ENCODE data around the gene COPE. TPM values are rescaled to one million over a fixed set of nuclear protein-coding genes. Genes with fewer than 3 reads are reported as not detected.
"Not testable (repeated sequence)": the region's sequence is repeated elsewhere in the genome, so short reads cannot be mapped to it uniquely, and the experiment has no call there.

Gene COPE
- total RNA-seq, 1 experiment from 2014 or later: 207 TPM

- intact Hi-C loops (cut with micrococcal nuclease; ENCODE audit: unreplicated experiment): no loop called here
- POLR2A ChIA-PET: no interaction called here
- Mint-ChIP-seq H3K4me3 (ENCODE audit: unreplicated experiment) (peak overlapping the region; percentile 73), H3K27me3 (ENCODE audit: insufficient read depth, unreplicated experiment) (no peaks in the 10 kb centered on the region), H3K27ac (ENCODE audit: unreplicated experiment) (no peak overlapping the region), H3K4me1 (ENCODE audit: low read depth, unreplicated experiment) (no peaks in the 10 kb centered on the region), H3K36me3 (ENCODE audit: insufficient read depth, unreplicated experiment) (peaks cover 88% of the 10 kb centered on the region), H3K9me3 (ENCODE audit: unreplicated experiment) (no peaks in the 10 kb centered on the region)
- no peaks in the 10 kb centered on the region for H3K27me3 ChIP-seq (replicated peaks; ENCODE audit: control insufficient read depth, insufficient read depth, low read length)
- H3K36me3 ChIP-seq (ENCODE audit: control insufficient read depth, insufficient read depth, low read length): peaks cover 3% of the 10 kb centered on the region
- no peaks in the 10 kb centered on the region for H3K9me3 ChIP-seq
- DNase-seq: no peak
- no peak overlapping the region for H3K4me3 ChIP-seq (ENCODE audit: low read depth, low read length)
- CTCF ChIA-PET: no interaction called here
- TF ChIP-seq CTCF (IDR thresholded peaks at IDR 0.05; ENCODE audit: insufficient read depth in 1 of 2, low read depth in 1 of 2, low read length in 1 of 2, severe bottlenecking in 1 of 2, unreplicated experiment in 1 of 2): no peak
- no TSS peak for BruUV-seq (replicated peaks)
- peaks cover 5% of the 10 kb centered on the region for H3K4me1 ChIP-seq
These were observed 2.4 kb upstream of the COPE start for GRCh38 chr19:18921593-18921992.

GRCh38 chr19:18920400-18920799, 1.2 kb upstream of the COPE start:
- Mint-ChIP-seq H3K4me1 (ENCODE audit: low read depth, unreplicated experiment) (no peaks in the 10 kb centered on the region), H3K4me3 (ENCODE audit: unreplicated experiment) (peak overlapping the region; percentile 73), H3K9me3 (ENCODE audit: unreplicated experiment) (no peaks in the 10 kb centered on the region), H3K36me3 (ENCODE audit: insufficient read depth, unreplicated experiment) (peaks cover 88% of the 10 kb centered on the region), H3K27me3 (ENCODE audit: insufficient read depth, unreplicated experiment) (no peaks in the 10 kb centered on the region), H3K27ac (ENCODE audit: unreplicated experiment) (peak overlapping the region; percentile 92)
- Histone ChIP-seq H3K9me3 (no peaks in the 10 kb centered on the region), H3K4me3 (ENCODE audit: low read depth, low read length) (peak overlapping the region; percentile 65), H3K27me3 (replicated peaks; ENCODE audit: control insufficient read depth, insufficient read depth, low read length) (no peaks in the 10 kb centered on the region), H3K4me1 (peaks cover 5% of the 10 kb centered on the region), H3K36me3 (ENCODE audit: control insufficient read depth, insufficient read depth, low read length) (peaks cover 3% of the 10 kb centered on the region)
- no peak for DNase-seq
- intact Hi-C loops (cut with micrococcal nuclease; ENCODE audit: unreplicated experiment): no loop called here
- BruUV-seq (replicated peaks): no TSS peak
- no peak for TF ChIP-seq CTCF (IDR thresholded peaks at IDR 0.05; ENCODE audit: insufficient read depth in 1 of 2, low read depth in 1 of 2, low read length in 1 of 2, severe bottlenecking in 1 of 2, unreplicated experiment in 1 of 2)
- ChIA-PET POLR2A (no interaction called here), CTCF (no interaction called here)

DNA sequence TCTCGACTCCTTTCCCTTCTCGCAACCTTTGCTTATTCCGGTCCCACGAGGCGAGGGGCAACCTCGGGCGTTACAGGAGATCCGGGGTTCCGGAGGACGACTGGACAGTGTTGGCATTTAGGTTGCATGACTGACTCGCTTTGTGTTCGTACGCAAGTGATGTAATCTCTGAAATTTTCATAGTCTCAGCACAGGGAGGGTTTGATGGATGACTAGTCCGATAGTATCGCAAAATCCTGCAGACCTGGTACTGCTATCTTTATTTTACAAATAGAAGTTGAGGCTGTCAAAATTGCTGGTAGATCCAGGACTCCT, 670 bp upstream of the COPE start:
- Histone ChIP-seq H3K27me3 (replicated peaks; ENCODE audit: control insufficient read depth, insufficient read depth, low read length) (no peaks in the 10 kb centered on the region), H3K4me1 (peaks cover 5% of the 10 kb centered on the region), H3K36me3 (ENCODE audit: control insufficient read depth, insufficient read depth, low read length) (peaks cover 3% of the 10 kb centered on the region), H3K9me3 (no peaks in the 10 kb centered on the region), H3K4me3 (ENCODE audit: low read depth, low read length) (peak overlapping the region; percentile 65)
- H3K4me1 Mint-ChIP-seq (ENCODE audit: low read depth, unreplicated experiment): no peaks in the 10 kb centered on the region
- CTCF ChIA-PET: interaction anchor here (1.0 to 1.4 kb wide), 3 partner anchors 67 to 400 kb away, joined by 3 to 10 read pairs (median 3); no protein-coding TSS in a partner anchor
- peak overlapping the region; percentile 73 for H3K4me3 Mint-ChIP-seq (ENCODE audit: unreplicated experiment)
- DNase-seq: no peak
- POLR2A ChIA-PET: interaction anchor here (0.6 to 1.6 kb wide), 12 partner anchors 9 to 348 kb away, joined by 3 to 7 read pairs (median 4); partner anchors contain the start of genes CERS1 and UBA52
- H3K27ac Mint-ChIP-seq (ENCODE audit: unreplicated experiment): peak overlapping the region; percentile 92
- no peak for TF ChIP-seq CTCF (IDR thresholded peaks at IDR 0.05; ENCODE audit: insufficient read depth in 1 of 2, low read depth in 1 of 2, low read length in 1 of 2, severe bottlenecking in 1 of 2, unreplicated experiment in 1 of 2)
- BruUV-seq (replicated peaks): TSS peak; percentile 73
- H3K9me3 Mint-ChIP-seq (ENCODE audit: unreplicated experiment): no peaks in the 10 kb centered on the region
- peaks cover 88% of the 10 kb centered on the region for H3K36me3 Mint-ChIP-seq (ENCODE audit: insufficient read depth, unreplicated experiment)
- intact Hi-C loops (cut with micrococcal nuclease; ENCODE audit: unreplicated experiment): loop anchor here (1.0 to 2.0 kb wide), 3 partner anchors 21 to 66 kb away; partner anchors contain the start of gene HOMER3
- H3K27me3 Mint-ChIP-seq (ENCODE audit: insufficient read depth, unreplicated experiment): no peaks in the 10 kb centered on the region

DNA sequence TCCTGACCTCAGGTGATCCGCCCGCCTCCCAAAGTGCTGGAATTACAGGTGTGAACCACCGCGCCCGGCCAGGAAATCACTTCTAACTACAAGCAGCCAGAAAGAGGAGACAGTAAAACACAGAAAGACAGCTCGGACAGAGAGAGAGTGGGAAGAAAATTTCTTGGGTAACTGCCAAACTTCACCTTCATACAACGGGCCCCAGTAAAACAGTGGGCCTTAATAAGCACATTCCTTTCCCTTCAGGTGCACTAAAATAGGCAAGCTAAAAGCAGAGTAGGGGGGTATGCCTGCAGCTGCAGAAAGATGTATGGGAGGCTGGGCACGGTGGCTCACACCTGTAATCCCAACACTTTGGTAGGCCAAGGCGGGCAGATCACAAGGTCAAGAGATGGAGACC, 1.6 kb downstream of the COPE start:
- H3K4me1 ChIP-seq; H3K4me3 ChIP-seq (ENCODE audit: low read depth, low read length); H3K27me3 Mint-ChIP-seq (ENCODE audit: insufficient read depth, unreplicated experiment); POLR2A ChIA-PET; H3K4me1 Mint-ChIP-seq (ENCODE audit: low read depth, unreplicated experiment); H3K9me3 Mint-ChIP-seq (ENCODE audit: unreplicated experiment); H3K27ac Mint-ChIP-seq (ENCODE audit: unreplicated experiment); H3K9me3 ChIP-seq; BruUV-seq (replicated peaks); CTCF ChIA-PET; H3K36me3 ChIP-seq (ENCODE audit: control insufficient read depth, insufficient read depth, low read length); intact Hi-C loops (cut with micrococcal nuclease; ENCODE audit: unreplicated experiment); H3K27me3 ChIP-seq (replicated peaks; ENCODE audit: control insufficient read depth, insufficient read depth, low read length); DNase-seq: not testable (repeated sequence)
- H3K4me3 Mint-ChIP-seq (ENCODE audit: unreplicated experiment): peak overlapping the region; percentile 73
- peaks cover 83% of the 10 kb centered on the region for H3K36me3 Mint-ChIP-seq (ENCODE audit: insufficient read depth, unreplicated experiment)

Measured in Caco-2 (cell line).